GM18505 (cell line): Measurements from ENCODE around the gene INS.

Experiments
- ATAC-seq: cut with Tn5 transposase; IDR thresholded peaks from one replicate; pipeline ENCODE4 v1.9.1; 2021; ENCODE audit not compliant: unreplicated experiment
- POLR2A ChIP-seq: IDR thresholded peaks from 4 replicates; pipeline ENCODE4 v1.6.1; 2011; ENCODE audit warnings: borderline replicate concordance; ENCODE audit not compliant: insufficient read depth, insufficient read length; ENCODE audit errors: extremely low read depth

Gene INS

GRCh38 chr11:2155511-2155910, 5.5 kb downstream of the INS start:
- no peak for TF ChIP-seq POLR2A
- no peak for ATAC-seq

GRCh38 chr11:2154889-2155288, 6.1 kb downstream of the INS start:
- no peak for TF ChIP-seq POLR2A
- ATAC-seq: no peak

GRCh38 chr11:2154195-2154585, 6.8 kb downstream of the INS start:
- no peak for TF ChIP-seq POLR2A
- ATAC-seq: no peak

DNA sequence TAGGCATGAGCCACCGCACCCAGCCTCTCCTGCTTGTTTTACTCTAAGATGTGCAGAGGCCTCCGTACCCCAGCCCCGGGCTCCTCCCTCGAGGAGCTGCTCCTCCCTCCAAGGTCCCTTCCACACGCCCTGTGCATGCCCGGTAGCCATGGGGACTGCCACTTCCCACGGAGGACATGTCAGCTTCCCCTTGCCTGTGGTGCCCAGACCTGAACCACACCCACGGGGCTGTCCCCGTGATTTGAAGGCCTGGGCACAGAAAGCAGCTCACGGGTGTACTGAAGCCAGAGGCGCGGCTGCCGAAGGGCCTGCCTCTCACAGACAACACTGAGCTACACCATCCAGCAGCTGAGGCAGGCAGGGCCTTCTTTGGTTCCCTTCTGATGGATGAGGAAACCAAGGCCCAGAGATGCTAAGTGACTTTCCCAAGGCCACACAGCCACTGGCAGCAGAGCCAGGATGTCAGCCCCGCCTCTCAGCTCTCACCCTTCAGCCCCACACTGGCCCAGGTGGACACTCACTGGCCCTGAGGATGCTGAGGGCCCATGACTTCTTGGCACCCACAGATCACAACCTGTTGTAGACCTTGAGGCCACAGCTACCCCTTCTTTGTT, 7.3 kb downstream of the INS start:
- TF ChIP-seq POLR2A: no peak
- no peak for ATAC-seq

DNA sequence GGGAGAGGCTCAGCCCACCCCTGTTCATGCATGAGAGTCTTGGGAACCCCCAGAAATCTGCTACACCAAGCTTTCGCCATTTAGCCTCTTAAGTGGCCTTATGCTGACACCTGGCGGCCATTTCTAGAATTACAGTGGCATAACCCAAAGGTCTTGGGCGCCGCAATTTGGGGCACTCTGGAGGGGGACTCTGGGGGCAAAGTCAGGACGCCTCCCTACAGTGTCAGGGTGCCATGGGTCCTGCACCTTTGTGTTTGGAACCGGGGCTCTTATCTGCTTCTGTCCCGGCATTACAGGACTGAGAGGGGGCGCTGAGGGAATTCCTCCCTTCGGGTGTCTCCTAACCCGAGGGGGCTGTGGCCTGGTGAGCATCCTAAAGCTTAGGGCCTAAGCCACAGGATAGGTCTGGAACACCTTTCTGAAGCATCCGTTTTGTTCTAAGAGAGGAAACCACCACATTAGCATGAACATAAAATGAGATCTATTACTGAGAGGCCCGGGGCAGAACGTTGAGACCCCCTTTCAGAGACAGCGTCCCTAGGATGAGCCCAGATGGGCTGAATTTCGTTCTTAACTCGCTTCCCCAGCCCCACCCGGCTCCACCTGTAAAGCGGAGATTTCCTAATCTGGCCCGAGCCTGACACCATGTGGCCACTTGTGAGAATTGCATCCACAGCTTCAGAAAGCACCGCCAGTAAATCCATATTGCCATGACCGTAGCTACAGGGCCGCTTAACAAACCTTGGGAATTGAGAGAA, 9.3 kb downstream of the INS start:
- no peak for TF ChIP-seq POLR2A
- ATAC-seq: no peak

GRCh38 chr11:2149864-2150847, 10.9 kb downstream of the INS start:
- ATAC-seq: no peak
- TF ChIP-seq POLR2A: no peak

DNA sequence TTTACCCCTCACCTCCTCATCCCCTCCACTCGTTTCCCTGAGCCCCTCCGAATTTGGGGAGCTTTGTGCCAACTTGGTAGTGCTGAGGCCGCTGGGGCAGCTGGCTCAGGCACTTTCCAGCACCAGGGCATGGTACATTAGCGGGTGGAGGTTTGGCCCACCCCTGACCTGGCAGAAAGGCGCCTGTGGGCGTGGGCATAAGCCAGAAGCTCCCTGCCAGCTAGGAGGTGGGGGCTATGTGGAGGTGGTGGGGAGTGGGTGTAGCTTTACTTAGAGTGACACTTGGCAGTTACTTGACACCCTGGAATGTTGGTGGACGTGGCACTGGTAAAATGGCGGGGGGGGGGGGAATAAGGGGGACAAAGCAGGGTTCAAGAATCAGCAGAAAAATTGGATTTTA, 11.5 kb downstream of the INS start:
- no peak for TF ChIP-seq POLR2A
- ATAC-seq: no peak

DNA sequence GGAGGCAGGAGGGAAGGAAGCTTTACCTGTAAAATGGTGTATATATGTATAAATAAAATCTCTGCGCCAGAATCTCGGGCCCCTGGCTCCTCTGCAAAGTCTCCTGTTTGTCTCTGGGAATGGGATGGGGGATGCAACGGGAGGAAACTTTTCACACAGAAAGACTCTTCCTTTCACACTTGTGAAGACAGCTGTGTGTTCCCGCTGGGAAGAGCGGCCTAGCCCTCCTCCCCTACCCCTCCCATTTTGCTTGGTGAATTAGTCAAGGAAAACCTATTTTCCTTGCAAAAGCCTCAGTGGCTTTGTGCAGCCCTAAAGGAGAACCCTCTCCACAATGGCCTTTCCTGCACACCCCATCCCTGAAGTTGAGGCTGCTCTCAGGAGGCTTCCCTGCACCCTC, 12.4 kb downstream of the INS start:
- no peak for ATAC-seq
- no peak for TF ChIP-seq POLR2A

GRCh38 chr11:2147391-2147790, 13.6 kb downstream of the INS start:
- no peak for TF ChIP-seq POLR2A
- ATAC-seq: no peak

GRCh38 chr11:2146051-2146450, 15.0 kb downstream of the INS start:
- ATAC-seq: no peak
- no peak for TF ChIP-seq POLR2A

GRCh38 chr11:2144544-2145248, 16.3 kb downstream of the INS start:
- TF ChIP-seq POLR2A: no peak
- ATAC-seq: no peak

- TF ChIP-seq POLR2A: no peak
Measured at GRCh38 chr11:2143799-2144543, 17.0 kb downstream of the INS start.

More at GRCh38 chr11:2143799-2144543, 17.0 kb downstream of the INS start:
- no peak for ATAC-seq
